CD14-positive monocyte (primary cell): ENCODE results near the gene CETP. TPM values are rescaled to one million over a fixed set of nuclear protein-coding genes. Genes with fewer than 3 reads are reported as not detected.
A peak's percentile ranks its signal among the peaks of the same experiment; 100 is the strongest.

ENCODE experiments used
- DNase-seq, 3 donors: peaks; one replicate each; pipeline ENCODE4 v3.0.0-alpha.2; 2011 to 2022
- H2AFZ ChIP-seq: 2 replicates; pipeline ENCODE4 v1.6.0; 2012; ENCODE audit warnings: mild to moderate bottlenecking, low read depth, low read length, inconsistent platforms; ENCODE audit not compliant: insufficient read depth, poor library complexity, severe bottlenecking
- H3K27ac ChIP-seq, 2 donors: 1 replicate in 1 of 2; 2 replicates in 1 of 2; pipeline ENCODE4 v1.5.1; 2012 to 2013; ENCODE audit warnings: low read length in 2 of 2, control low read depth in 1 of 2, inconsistent platforms in 1 of 2, low read depth in 1 of 2, mild to moderate bottlenecking in 1 of 2
- H3K27me3 ChIP-seq, 2 donors: one replicate each; pipeline versions ENCODE4 v1.6.0 to v1.6.1; 2011 to 2013; ENCODE audit warnings: low read length in 2 of 2; ENCODE audit not compliant: control insufficient read depth in 2 of 2, insufficient read depth in 2 of 2
- H3K36me3 ChIP-seq, 2 donors: replicated peaks in 1 of 2; 1 replicate in 1 of 2; 2 replicates in 1 of 2; pipeline versions ENCODE4 v1.5.1 to v1.6.1; 2012 to 2013; ENCODE audit warnings: low read length in 2 of 2, control low read depth in 1 of 2, inconsistent platforms in 1 of 2, mild to moderate bottlenecking in 1 of 2; ENCODE audit not compliant: insufficient read depth in 2 of 2, control insufficient read depth in 1 of 2
- H3K4me1 ChIP-seq, 2 donors: 1 replicate in 1 of 2; 2 replicates in 1 of 2; pipeline versions ENCODE4 v1.5.1 to v1.6.1; 2012 to 2013; ENCODE audit warnings: low read length in 2 of 2, control low read depth in 1 of 2, inconsistent platforms in 1 of 2, mild to moderate bottlenecking in 1 of 2, moderate library complexity in 1 of 2; ENCODE audit not compliant: insufficient read depth in 2 of 2, control insufficient read depth in 1 of 2
- H3K4me2 ChIP-seq: replicated peaks from 2 replicates; pipeline ENCODE3; 2012; ENCODE audit warnings: low read length, moderate library complexity, mild to moderate bottlenecking; ENCODE audit not compliant: poor library complexity, severe bottlenecking; ENCODE audit errors: extremely low read depth
- H3K4me3 ChIP-seq, 3 experiments: fragments of 200-600 bp in 1 of 3; sonication (generic) in 1 of 3; replicated peaks in 1 of 3; 1 replicate in 2 of 3; 2 replicates in 1 of 3; pipeline ENCODE4 v1.5.1; 2011 to 2013; ENCODE audit warnings: low read length in 3 of 3, mild to moderate bottlenecking in 3 of 3, control low read depth in 2 of 3, low read depth in 2 of 3, inconsistent platforms in 1 of 3, moderate library complexity in 1 of 3
- H3K79me2 ChIP-seq: 2 replicates; pipeline ENCODE4 v1.6.0; 2012; ENCODE audit warnings: mild to moderate bottlenecking, control low read depth, inconsistent platforms, low read length, moderate library complexity; ENCODE audit not compliant: insufficient read depth
- H3K9ac ChIP-seq: 2 replicates; pipeline ENCODE4 v1.6.0; 2017; ENCODE audit warnings: low read length, mild to moderate bottlenecking; ENCODE audit not compliant: insufficient read depth, poor library complexity, severe bottlenecking
- H3K9me3 ChIP-seq, 2 donors: replicated peaks in 1 of 2; 1 replicate in 1 of 2; 2 replicates in 1 of 2; pipeline versions ENCODE4 v1.5.1 to v1.6.1; 2012 to 2013; ENCODE audit warnings: low read length in 2 of 2, control low read depth in 1 of 2; ENCODE audit not compliant: control insufficient read depth in 1 of 2, insufficient read depth in 1 of 2
- H4K20me1 ChIP-seq: 2 replicates; pipeline ENCODE4 v1.6.0; 2012; ENCODE audit warnings: mild to moderate bottlenecking, low read length, control low read depth, moderate library complexity; ENCODE audit not compliant: insufficient read depth
- H3K27ac Mint-ChIP-seq, 7 donors: one replicate each; pipeline ENCODE4 v1.8.0; 2020; ENCODE audit warnings: mild to moderate bottlenecking in 7 of 7, mixed read lengths in 7 of 7, moderate library complexity in 6 of 7, inconsistent platforms in 2 of 7
- H3K27me3 Mint-ChIP-seq, 3 donors: one replicate each; pipeline ENCODE4 v1.8.0; 2021 to 2022; ENCODE audit warnings: low read depth in 3 of 3, mild to moderate bottlenecking in 3 of 3, mixed read lengths in 3 of 3, moderate library complexity in 3 of 3, inconsistent platforms in 1 of 3
- H3K36me3 Mint-ChIP-seq, 2 donors: one replicate each; pipeline ENCODE4 v1.8.0; 2020; ENCODE audit warnings: mixed read lengths in 2 of 2, inconsistent platforms in 1 of 2, mild to moderate bottlenecking in 1 of 2
- H3K4me1 Mint-ChIP-seq: one replicate; pipeline ENCODE4 v1.8.0; 2020; ENCODE audit warnings: mild to moderate bottlenecking, mixed read lengths
- H3K4me3 Mint-ChIP-seq, 2 donors: one replicate each; pipeline ENCODE4 v1.8.0; 2020; ENCODE audit warnings: mild to moderate bottlenecking in 2 of 2, mixed read lengths in 2 of 2, moderate library complexity in 1 of 2
- H3K9me3 Mint-ChIP-seq, 7 donors: one replicate each; pipeline ENCODE4 v1.8.0; 2020 to 2022; ENCODE audit warnings: mixed read lengths in 7 of 7, mild to moderate bottlenecking in 6 of 7, moderate library complexity in 6 of 7, inconsistent platforms in 2 of 7
- CTCF ChIP-seq: fragments of 200-600 bp; IDR thresholded peaks from one replicate; pipeline ENCODE4 v1.8.0; 2022; ENCODE audit warnings: antibody characterized with exemption, mild to moderate bottlenecking
- WGBS: methylation state at CpG from one replicate; pipeline ENCODE4 v1.1.5; 2013; ENCODE audit warnings: missing lambda C conversion rate; ENCODE audit not compliant: insufficient coverage; 5-methylcytosine and 5-hydroxymethylcytosine counted together
- intact Hi-C, 2 donors: fragments of 100-400 bp; cut with micrococcal nuclease; formaldehyde crosslinking; loops; one replicate each; pipeline versions ENCODE4 v1.15.0 to v1.15.1; 2023
- polyA plus RNA-seq, 3 donors: library from polyadenylated mRNA; depleted of rRNA in 1 of 3; unstranded in 2 of 3; stranded (reverse) in 1 of 3; fragments of 300-500 nt in 2 of 3; fragments of >200 nt in 1 of 3; fragmentation: Illumina TruSeq in 2 of 3; gene quantifications; 1 replicate in 2 of 3; 2 replicates in 1 of 3; pipeline ENCODE4 v1.2.3, GENCODE V29; 2012 to 2021

The CETP gene
- polyA plus RNA-seq, 3 donors: 0.61 to 2.1 (median 1.3) TPM

- Histone ChIP-seq H3K79me2 (no peaks in the 10 kb centered on the region), H3K9ac (no peak overlapping the region), H3K9me3 (no peaks in the 10 kb centered on the region), H4K20me1 (no peaks in the 10 kb centered on the region), H3K4me2 (no peak overlapping the region), H3K27ac (no peak overlapping the region), H3K4me3 (no peak overlapping the region), H3K27me3 (no peaks in the 10 kb centered on the region), H3K4me1 (peaks cover 46% of the 10 kb centered on the region in 2 donors), H3K36me3 (no peaks in the 10 kb centered on the region), H2AFZ (no peak overlapping the region)
- no peak for DNase-seq
- intact Hi-C loops: loop anchor here in 1 of 2 donors (5.0 to 10.0 kb wide), 2 partner anchors 75 to 197 kb away; no protein-coding TSS in a partner anchor
- Mint-ChIP-seq H3K27ac (peak overlapping the region in 5 of 7 donors; percentile 44 to 83 (median 77)), H3K4me3 (peak overlapping the region in 1 of 2 donors; percentile 51), H3K4me1 (peaks cover 49% of the 10 kb centered on the region), H3K27me3 (peaks cover 0 to 7% (median 2%) of the 10 kb centered on the region in 3 donors), H3K9me3 (peaks cover 0 to 4% (median 0%) of the 10 kb centered on the region in 7 donors), H3K36me3 (peaks cover 0 to 4% of the 10 kb centered on the region in 2 donors)
- no CpG with 5 or more reads among the region's 2 CpGs for WGBS
- TF ChIP-seq CTCF: no peak
These were observed 6.0 kb downstream of the CETP start for GRCh38 chr16:56967733-56968132.

GRCh38 chr16:56969769-56970168 is 8.0 kb downstream of the CETP start:
- no peaks in the 10 kb centered on the region for H3K79me2 ChIP-seq
- 100% methylated on average over 7 of the region's 7 CpGs for WGBS
- Mint-ChIP-seq H3K36me3 (peaks cover 0 to 4% of the 10 kb centered on the region in 2 donors), H3K27ac (no peak overlapping the region), H3K4me1 (peaks cover 58% of the 10 kb centered on the region), H3K27me3 (peaks cover 0 to 4% (median 2%) of the 10 kb centered on the region in 3 donors), H3K9me3 (peaks cover 0 to 1% (median 0%) of the 10 kb centered on the region in 7 donors), H3K4me3 (no peak overlapping the region)
- DNase-seq: no peak
- no peaks in the 10 kb centered on the region for H3K36me3 ChIP-seq
- peaks cover 45 to 46% of the 10 kb centered on the region in 2 donors for H3K4me1 ChIP-seq
- H3K4me3 ChIP-seq: no peak overlapping the region
- no peak for TF ChIP-seq CTCF
- H3K9ac ChIP-seq: no peak overlapping the region
- H2AFZ ChIP-seq: no peak overlapping the region
- no peak overlapping the region for H3K27ac ChIP-seq
- intact Hi-C loops: loop anchor here in 1 of 2 donors (5.0 to 10.0 kb wide), 2 partner anchors 73 to 195 kb away; no protein-coding TSS in a partner anchor
- H3K27me3 ChIP-seq: no peaks in the 10 kb centered on the region
- no peak overlapping the region for H3K4me2 ChIP-seq
- H3K9me3 ChIP-seq: no peaks in the 10 kb centered on the region
- H4K20me1 ChIP-seq: no peaks in the 10 kb centered on the region
